ENCODE measurements around the gene SERPIND1. TPM values are rescaled to one million over a fixed set of nuclear protein-coding genes. Genes with fewer than 3 reads are reported as not detected.

SERPIND1 gene
- total RNA-seq, 1 experiment from 2014 or later = 1.3 TPM

- Mint-ChIP-seq H3K27me3 (ENCODE audit: insufficient read depth, unreplicated experiment) (no peaks in the 10 kb centered on the region), H3K4me3 (ENCODE audit: unreplicated experiment) (no peak overlapping the region), H3K27ac (ENCODE audit: unreplicated experiment) (no peak overlapping the region), H3K36me3 (ENCODE audit: insufficient read depth, unreplicated experiment) (peaks cover 11% of the 10 kb centered on the region), H3K4me1 (ENCODE audit: low read depth, unreplicated experiment) (peaks cover 29% of the 10 kb centered on the region), H3K9me3 (ENCODE audit: unreplicated experiment) (no peaks in the 10 kb centered on the region)
- BruUV-seq (replicated peaks) = no TSS peak
- POLR2A ChIA-PET = no interaction called here
- H3K4me1 ChIP-seq = peaks cover 19% of the 10 kb centered on the region
- no peaks in the 10 kb centered on the region for H3K36me3 ChIP-seq (ENCODE audit: control insufficient read depth, insufficient read depth, low read length)
- H3K9me3 ChIP-seq = no peaks in the 10 kb centered on the region
- H3K27me3 ChIP-seq (replicated peaks; ENCODE audit: control insufficient read depth, insufficient read depth, low read length) = no peaks in the 10 kb centered on the region
- H3K4me3 ChIP-seq (ENCODE audit: low read depth, low read length) = no peak overlapping the region
- no peak for DNase-seq
- intact Hi-C loops (cut with micrococcal nuclease; ENCODE audit: unreplicated experiment) = no loop called here
- no peak for TF ChIP-seq CTCF (IDR thresholded peaks at IDR 0.05; ENCODE audit: insufficient read depth in 1 of 2, low read depth in 1 of 2, low read length in 1 of 2, severe bottlenecking in 1 of 2, unreplicated experiment in 1 of 2)
- CTCF ChIA-PET = no interaction called here
These were observed 8.2 kb downstream of the SERPIND1 start for GRCh38 chr22:20782083-20782482.

- TF ChIP-seq CTCF (IDR thresholded peaks at IDR 0.05; ENCODE audit: insufficient read depth in 1 of 2, low read depth in 1 of 2, low read length in 1 of 2, severe bottlenecking in 1 of 2, unreplicated experiment in 1 of 2) = no peak
- intact Hi-C loops (cut with micrococcal nuclease; ENCODE audit: unreplicated experiment) = no loop called here
- no TSS peak for BruUV-seq (replicated peaks)
- H3K4me1 Mint-ChIP-seq (ENCODE audit: low read depth, unreplicated experiment) = peaks cover 24% of the 10 kb centered on the region
- POLR2A ChIA-PET = no interaction called here
- no peak overlapping the region for H3K27ac Mint-ChIP-seq (ENCODE audit: unreplicated experiment)
- peaks cover 6% of the 10 kb centered on the region for H3K36me3 Mint-ChIP-seq (ENCODE audit: insufficient read depth, unreplicated experiment)
- Histone ChIP-seq H3K4me3 (ENCODE audit: low read depth, low read length) (no peak overlapping the region), H3K9me3 (no peaks in the 10 kb centered on the region), H3K4me1 (peaks cover 13% of the 10 kb centered on the region), H3K36me3 (ENCODE audit: control insufficient read depth, insufficient read depth, low read length) (no peaks in the 10 kb centered on the region), H3K27me3 (replicated peaks; ENCODE audit: control insufficient read depth, insufficient read depth, low read length) (no peaks in the 10 kb centered on the region)
- H3K27me3 Mint-ChIP-seq (ENCODE audit: insufficient read depth, unreplicated experiment) = no peaks in the 10 kb centered on the region
- DNase-seq = no peak
- no peak overlapping the region for H3K4me3 Mint-ChIP-seq (ENCODE audit: unreplicated experiment)
- no peaks in the 10 kb centered on the region for H3K9me3 Mint-ChIP-seq (ENCODE audit: unreplicated experiment)
- CTCF ChIA-PET = interaction anchor here (0.6 kb wide), 1 partner anchor 135 kb away, joined by 4 read pairs; the partner anchor contains the start of gene CRKL
These were observed 8.8 kb downstream of the SERPIND1 start for GRCh38 chr22:20782596-20783299.

- ChIA-PET CTCF (interaction anchor here (0.6 kb wide), 1 partner anchor 134 kb away, joined by 4 read pairs; the partner anchor contains the start of gene CRKL), POLR2A (no interaction called here)
- intact Hi-C loops (cut with micrococcal nuclease; ENCODE audit: unreplicated experiment) = no loop called here
These were observed 9.4 kb downstream of the SERPIND1 start for GRCh38 chr22:20783300-20783673.

More at GRCh38 chr22:20783300-20783673, 9.4 kb downstream of the SERPIND1 start:
- H3K36me3 ChIP-seq (ENCODE audit: control insufficient read depth, insufficient read depth, low read length) = 0 out of 2 replicates have a peak, but pooled peaks cover 2% of the 10 kb centered on the region
- no peak for TF ChIP-seq CTCF (IDR thresholded peaks at IDR 0.05; ENCODE audit: insufficient read depth in 1 of 2, low read depth in 1 of 2, low read length in 1 of 2, severe bottlenecking in 1 of 2, unreplicated experiment in 1 of 2)
- peaks cover 9% of the 10 kb centered on the region for H3K4me1 ChIP-seq
- no peaks in the 10 kb centered on the region for H3K27me3 ChIP-seq (replicated peaks; ENCODE audit: control insufficient read depth, insufficient read depth, low read length)
- Mint-ChIP-seq H3K4me1 (ENCODE audit: low read depth, unreplicated experiment) (peaks cover 19% of the 10 kb centered on the region), H3K9me3 (ENCODE audit: unreplicated experiment) (no peaks in the 10 kb centered on the region), H3K36me3 (ENCODE audit: insufficient read depth, unreplicated experiment) (peaks cover 5% of the 10 kb centered on the region), H3K27ac (ENCODE audit: unreplicated experiment) (no peak overlapping the region), H3K27me3 (ENCODE audit: insufficient read depth, unreplicated experiment) (no peaks in the 10 kb centered on the region), H3K4me3 (ENCODE audit: unreplicated experiment) (no peak overlapping the region)
- no peak for DNase-seq
- H3K9me3 ChIP-seq = no peaks in the 10 kb centered on the region
- no TSS peak for BruUV-seq (replicated peaks)
- no peak overlapping the region for H3K4me3 ChIP-seq (ENCODE audit: low read depth, low read length)
